NCI-H128 (cell line): ENCODE measurements around the gene ESR2.
"Not testable (repeated sequence)": the region's sequence is repeated elsewhere in the genome, so short reads cannot be mapped to it uniquely, and the experiment has no call there.

Experiments used
- DNase-seq: peaks from one replicate; lab custom pipeline; 2025; ENCODE audit not compliant: unreplicated experiment; lab: John Stamatoyannopoulos, UW

Gene ESR2

DNA sequence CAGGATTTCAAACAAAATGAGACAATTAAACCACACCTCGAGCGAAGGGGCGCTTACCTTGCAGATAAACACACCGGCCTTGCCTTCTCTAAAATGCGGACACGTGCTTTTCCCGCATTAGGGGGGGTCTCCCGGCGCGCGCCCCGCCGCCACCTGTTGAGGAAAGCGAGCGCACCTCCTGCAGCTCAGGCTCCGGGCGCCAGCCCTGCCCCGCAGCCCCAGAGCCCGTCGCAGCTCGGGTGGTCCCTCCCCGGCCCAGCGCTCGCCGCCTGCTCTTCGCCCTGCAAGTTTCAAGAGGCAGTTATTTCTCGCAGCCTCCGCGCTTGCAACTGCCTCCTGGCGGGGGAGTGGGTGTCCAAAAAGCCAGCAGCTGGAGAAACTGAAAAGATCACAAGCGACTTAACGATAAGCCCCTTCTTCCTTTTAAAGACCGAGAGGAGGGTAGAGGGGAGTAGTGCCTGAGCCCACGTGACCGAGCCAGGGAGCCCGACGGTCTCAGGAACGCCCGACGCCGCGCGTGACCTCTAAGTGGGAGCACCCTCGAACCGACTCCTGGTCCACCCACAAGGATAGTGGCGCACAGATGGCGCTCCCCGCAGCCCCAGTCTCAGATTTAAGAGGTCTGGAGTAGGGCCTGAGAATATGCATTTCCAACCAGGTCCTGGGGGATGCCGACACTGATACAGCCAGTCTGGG, at the start of gene ESR2:
TSS of gene ESR2 (minus strand) at position 396 of the 696 bp plus-strand sequence. CDS start 11,386 bp downstream, outside the sequence.
- no peak for DNase-seq

DNA sequence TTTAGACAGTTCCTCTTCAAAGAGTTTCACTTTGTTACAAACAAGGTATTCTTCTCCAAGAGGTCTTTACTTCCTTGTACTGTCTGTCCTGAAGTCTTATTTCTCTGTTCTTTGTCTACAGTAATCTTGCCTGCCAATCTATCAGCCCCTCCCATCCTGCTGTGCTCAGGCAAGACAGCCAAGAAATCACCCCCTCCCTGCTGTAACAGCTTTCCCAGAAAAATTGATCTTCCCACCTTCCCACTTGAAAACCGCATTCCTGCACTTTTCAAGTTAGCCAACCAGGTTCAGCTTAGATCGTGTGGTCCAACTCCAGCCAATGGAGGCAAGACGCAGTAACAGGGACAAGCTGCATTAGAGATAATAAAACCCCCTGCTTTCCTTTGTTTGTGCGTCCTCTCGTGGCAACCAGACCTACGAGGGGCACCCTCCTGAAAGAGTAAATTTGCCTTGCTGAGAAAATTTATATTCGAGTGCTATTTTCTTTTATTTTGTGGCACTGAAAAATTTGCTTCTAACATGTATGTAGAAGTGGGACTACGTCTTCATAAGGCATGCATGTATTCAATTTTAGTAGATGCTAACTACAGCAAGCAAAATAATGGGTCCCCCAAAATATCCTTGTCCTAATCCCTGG, 46.5 kb upstream of the ESR2 start:
- no peak for DNase-seq

DNA sequence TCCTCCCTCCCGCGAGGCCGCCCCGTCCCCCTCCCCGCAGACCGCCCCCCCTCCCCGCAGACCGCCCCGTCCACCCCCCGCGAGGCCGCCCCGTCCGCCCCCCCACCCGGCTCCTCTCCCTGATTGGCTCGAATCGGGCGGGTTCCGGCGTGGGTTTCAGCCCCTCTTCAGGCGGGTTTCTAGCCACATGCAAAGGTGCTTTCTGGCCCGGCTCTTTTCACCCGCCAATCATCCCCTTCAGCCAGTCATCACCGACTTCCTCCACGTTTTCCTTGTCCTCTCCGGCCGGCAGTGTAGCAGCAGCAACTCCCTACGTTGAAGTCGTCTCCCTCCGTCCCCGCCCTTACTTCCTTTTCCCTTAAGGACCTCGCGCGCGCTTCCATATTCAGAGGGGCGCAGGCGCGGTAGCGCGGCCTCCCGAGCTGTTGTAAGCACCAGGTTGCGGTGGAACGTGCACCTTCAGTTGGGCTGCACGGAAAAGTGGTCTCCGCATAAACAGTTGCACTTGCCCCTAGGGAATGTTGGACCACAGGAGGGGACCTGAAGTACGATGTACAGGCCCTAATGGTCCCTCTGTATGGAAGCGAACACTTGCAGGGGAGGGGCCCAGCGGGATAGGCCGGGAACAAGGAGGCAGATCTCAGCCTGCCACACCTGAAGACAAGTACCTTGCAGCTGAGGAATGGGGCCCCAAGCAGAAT, 44.6 kb upstream of the ESR2 start:
- peak; percentile 96 for DNase-seq

DNA sequence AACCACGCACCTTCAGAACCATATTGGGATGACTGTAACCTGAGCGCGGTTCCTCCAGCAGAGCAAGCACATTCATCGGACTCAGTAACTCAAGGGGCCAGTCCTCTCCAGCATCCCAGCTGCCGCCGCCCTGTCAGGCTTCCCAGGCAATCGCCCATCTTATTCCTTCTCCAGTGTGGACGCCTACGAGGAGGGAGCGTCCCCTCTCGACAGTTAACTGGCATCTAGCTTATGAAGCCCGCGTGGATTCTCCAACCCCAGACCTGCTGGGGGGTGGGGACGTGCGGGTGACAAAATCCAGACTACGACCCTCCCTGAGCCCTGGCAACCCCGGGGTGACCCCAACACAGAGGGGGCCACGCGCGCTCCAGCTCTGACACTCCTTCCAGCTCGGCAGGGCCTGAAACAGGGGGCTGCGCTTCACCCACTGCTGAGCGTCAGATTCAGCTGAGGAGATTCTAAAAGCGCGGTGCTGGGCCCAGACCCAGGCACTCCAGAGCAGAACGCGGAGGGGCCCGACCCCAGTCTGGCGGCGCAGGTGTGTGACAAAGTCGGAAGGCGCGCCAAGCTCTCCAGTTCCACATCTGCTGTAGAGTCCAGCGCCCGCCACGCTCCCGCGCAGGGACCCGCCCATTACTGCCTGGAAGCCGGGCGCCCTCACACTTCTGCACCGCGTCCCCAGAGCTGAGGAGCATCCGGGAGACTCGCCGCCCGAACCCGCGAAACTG, 43.9 kb upstream of the ESR2 start:
- peak; percentile 78 for DNase-seq

DNA sequence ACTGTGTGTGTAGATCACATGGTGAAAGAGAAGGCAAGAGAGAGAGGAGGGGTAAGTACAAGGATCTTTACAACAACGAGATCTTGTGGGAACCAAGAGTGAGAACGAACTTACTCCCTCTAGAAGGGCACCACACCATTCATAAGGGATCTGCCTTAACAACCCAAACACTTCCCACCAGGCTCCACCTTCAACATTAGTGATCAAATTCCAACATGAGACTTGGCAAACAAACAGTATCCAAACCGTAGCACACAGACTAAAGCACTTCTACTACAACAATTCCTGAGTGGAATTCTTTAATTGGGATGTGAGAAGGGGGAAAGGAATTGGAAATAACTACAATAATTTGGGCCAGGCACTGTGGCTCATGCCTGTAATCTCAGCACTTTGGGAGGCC, 35.0 kb upstream of the ESR2 start:
- no peak for DNase-seq

DNA sequence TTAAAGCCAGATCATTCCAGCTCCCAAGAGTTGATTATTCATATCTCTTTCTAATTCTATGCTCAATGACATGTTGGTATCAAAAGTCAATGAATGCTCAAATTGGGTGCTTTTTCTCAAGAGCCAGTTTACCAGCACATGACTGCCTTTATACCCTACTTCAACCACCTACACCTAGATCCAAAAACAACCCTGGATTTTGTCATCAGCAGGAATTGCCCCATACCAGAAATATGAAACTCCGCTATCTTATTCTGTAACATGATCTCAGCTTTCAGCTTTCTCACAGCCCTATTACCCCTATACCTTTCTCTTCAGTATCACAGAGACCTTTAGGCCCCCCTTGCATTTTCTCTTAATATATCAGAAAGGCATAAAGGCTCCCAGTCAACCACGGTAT, 32.3 kb upstream of the ESR2 start:
- no peak for DNase-seq

DNA sequence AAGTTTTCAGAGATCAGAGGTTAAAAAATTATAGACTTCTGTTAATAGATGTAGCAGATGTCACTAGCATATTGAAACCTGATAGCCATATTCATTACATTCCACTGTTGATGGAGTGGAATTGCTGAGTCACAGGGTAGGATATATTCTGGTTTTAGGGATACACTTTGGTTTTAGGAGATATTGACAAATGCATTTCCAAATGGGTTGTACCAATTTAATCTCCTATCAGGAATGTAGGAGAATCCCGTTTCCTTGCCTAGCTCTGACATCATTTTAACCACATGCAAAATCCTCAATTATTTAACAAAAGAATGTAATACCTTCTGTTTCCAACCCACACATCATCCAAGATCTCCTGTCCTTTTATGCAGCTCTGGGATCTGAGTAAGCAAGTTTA, 30.7 kb upstream of the ESR2 start:
- DNase-seq: no peak

DNA sequence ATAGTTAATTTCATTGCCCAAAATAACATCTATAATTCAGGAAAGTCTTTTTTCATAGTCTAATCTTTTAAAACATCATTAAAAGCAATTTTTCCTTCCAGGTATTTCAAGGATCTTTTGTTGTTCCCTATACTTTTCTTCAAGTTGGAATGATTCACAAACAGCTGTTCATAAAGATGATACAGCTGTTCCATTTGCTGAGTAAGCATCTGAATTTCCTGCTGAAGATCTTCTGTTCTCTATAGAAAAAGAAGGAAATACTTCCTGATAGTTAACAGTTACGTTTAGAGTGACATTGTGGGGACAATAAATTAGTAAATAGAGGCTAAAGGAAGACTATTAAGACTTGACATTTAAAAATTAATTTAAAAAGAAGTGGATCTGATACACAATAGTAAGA, 30.3 kb upstream of the ESR2 start:
- DNase-seq: no peak

DNA sequence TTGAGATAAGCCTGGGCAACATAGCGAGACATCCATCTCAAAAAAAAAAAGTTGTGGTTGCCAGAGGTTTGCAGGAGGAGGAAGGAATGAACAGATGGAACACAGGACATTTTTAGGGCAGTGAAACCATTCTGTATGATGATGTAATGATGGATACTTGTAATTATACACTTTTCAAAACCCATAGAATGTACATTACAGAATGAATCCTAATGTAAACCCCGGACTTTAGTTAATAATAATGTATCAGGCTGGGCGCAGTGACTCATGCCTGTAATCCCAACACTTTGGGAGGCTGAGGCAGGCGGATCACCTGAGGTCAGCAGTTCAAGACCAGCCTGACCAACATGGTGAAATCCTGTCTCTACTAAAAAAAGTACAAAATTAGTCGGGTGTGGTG, 26.2 kb upstream of the ESR2 start:
- not testable (repeated sequence) for DNase-seq

DNA sequence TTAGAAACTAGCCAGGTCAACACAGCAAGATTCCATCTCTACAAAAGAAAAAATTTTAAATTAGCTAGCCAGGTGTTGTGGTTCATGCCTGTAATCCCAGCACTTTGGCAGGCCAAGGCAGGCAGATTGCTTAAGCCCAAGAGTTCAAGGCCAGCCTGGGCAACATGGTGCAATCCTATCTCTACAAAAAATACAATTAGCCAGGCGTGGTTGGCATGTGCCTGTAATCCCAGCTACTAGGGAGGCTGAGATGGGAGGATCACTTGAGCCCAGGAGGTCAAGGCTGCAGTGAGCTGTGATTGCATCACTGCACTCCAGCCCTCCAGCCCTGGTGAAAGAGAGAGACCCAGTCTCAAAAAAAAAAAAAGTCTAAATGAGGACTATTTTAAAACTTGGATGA, 24.5 kb upstream of the ESR2 start:
- DNase-seq: not testable (repeated sequence)

DNA sequence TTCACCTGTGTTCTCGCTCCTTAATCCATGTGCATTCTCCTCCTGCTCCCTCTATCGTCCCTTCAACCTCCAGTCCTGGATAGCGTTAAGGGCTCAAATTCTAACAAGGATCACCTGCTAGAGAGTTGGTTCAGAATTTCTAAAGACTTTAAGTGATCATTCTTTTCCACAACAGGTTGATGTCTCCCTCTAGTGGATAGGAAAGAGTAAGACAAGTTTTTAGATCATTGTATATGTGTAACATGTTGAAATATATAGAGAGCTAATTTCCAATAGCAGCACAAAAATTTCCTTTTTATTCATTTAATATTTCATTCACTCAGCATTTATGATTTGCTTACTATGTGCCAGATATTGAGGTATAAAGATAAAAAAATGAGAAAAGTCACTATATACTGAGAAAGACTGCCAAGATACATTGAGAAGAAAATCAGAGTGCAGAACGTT, 9.3 kb upstream of the ESR2 start:
- DNase-seq: peak; percentile 63

DNA sequence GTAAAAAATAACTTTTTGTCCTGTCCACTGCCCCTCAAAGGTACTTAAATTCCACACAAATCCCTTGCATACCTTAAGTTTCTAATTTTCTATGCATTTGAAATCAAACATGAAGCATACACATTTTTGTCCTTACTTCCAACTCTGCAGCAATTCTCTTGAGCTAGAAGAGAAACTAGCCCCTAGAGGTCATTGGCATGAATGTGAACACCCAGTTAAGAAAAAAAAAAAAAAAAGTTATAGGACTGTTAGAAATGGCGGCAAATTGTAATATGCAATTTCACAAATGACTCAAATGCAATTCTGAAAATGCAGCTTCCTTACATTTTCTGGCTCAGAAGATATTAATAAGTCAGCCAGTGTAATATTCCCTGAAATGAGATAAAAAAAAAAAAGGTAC, 4.6 kb upstream of the ESR2 start:
- DNase-seq: no peak

DNA sequence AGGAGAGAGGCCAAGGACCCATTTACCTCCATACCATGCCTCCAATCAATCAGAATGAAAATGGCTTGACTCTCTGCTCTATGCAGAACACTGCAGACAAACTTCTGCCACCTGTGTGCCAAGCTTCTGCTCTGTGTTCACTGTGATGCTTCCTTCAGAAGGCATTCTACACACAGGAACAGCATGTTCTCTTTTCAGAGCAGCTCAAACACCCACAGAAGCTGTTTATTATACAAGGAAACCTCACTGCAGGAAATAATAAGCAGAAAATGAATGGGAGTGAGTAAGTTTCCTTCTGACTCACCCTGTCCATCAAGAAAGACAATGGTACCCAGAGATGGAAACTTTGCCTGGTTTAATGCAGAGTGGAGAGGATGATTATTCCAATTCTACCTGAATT, 2.4 kb upstream of the ESR2 start:
- DNase-seq: no peak

DNA sequence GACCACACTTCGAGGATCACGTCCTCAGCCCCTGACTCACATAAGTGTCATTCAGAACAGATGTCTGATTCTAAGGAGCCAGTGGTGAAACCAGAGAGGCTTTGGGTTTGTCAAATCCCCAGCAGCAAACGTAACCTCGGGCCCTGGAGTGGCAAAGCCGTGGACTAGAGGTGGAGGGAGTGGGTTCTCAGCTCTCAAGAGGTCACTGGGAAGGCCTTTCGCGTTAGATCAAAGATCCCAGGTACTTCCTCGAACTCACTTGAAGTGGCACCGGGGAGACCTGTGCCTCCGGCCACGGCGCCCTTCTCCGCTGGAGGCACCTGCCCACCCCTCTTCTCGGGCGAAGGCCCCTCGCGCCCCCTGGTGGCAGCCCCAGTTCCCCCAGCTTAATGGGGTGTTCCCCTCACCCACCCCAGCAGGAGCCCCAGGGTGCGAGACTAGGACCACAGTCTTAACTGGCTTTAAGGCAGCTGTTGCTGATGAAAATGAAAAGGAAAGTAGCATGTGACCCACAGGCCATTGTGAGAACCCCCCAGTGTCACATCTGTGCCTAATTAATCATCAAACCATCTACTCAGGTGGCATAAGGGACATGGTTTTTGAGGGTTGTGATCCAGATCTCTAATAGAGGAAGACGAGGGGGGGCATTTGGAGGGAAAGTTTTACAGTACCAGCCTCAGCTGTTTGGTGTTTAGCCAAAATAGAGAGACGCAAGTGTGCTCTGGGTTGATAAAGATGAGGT, 672 bp upstream of the ESR2 start:
- no peak for DNase-seq

DNA sequence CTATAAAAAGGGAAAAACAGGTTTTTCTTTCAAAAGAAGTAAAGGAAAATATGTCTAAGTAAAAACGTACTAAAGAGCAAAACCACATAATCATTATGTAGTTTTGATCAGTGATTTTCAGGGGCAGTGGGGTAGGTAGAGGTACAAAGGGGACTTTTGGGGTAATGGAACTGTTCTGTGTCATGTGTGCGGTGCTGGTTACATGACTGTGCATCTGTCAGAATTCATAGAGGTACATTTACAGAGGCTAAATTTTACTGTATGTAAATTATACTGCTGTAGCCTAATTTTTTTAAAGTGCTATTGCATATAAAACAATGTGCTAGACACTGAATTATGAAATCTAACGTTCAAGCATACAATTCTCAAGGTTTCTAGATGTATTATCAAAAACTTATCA, 2.0 kb downstream of the ESR2 start:
- no peak for DNase-seq

DNA sequence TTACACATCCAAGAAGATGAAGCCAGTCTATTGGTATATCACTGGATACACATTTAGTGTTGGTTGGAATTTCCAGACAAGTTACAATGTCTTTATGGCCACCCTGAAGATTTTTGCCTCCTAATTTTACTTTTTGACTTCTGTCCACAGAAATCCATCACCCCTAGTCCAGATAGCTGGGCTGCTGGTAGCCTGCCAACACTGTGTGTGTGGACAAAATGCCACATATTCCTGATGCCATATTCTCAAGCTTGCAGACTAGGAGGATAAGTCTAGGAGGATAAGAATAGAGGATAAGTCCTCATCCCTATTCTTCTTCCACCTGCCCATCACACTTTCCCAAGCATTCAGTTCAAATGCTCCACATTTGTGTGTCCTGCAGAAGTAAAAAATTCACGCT, 4.6 kb downstream of the ESR2 start:
- no peak for DNase-seq

DNA sequence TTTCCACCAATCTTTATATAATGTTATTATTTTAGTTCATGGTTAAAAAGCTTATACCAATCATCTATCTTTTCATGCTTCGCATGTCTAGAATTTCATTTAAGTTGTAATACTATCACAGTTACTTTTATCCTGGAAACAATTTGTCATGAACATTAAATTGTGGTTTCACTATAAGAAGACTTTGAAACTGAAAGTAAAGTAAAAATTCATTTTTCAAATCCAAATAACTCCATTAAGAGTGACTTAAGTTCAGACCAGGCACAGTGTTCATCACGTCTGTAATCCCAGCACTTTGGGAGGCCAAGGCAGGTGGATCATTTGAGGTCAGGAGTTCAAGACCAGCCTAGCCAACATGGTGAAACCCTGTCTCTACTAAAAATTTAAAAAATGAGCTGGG, 12.4 kb downstream of the ESR2 start:
- no peak for DNase-seq

DNA sequence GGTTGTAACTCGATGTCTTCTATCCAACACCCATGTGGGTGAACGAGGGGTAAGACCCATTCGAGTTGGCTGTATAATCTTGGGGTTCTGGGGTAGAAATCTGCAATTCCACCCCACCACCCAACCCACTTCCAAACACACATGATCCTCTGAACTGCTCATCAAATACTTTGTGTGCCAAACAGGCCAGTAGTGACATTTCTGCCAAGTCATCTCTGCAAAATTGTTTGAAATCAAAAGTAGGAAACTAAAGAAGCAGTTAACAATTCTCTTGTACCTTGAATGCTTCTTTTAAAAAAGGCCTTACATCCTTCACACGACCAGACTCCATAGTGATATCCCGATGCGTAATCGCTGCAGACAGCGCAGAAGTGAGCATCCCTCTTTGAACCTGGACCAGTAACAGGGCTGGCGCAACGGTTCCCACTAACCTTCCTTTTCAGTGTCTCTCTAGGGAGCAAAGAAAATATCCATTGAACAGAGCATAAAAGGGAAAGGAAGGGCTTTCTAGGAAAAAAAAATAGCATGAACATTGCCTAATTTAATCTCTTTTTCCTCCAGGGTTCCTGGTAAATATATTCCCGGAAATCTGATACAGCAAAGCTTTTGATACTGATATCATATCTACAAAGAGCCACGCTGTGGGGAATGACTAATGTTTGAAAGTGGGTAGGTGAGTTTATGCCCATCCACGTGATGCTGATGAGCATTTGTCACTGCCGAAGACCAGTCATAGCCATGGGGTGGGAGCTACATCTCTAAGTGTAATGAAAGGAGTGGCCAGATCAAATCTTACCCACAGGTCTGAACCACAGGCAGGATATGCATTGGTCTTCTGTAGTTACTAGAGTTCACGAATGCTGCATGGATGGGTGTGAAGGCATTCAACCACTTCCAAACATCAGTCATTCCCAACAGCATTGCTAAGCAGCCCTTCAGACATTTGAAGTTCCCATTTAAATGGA, 14.2 kb downstream of the ESR2 start:
- DNase-seq: no peak

DNA sequence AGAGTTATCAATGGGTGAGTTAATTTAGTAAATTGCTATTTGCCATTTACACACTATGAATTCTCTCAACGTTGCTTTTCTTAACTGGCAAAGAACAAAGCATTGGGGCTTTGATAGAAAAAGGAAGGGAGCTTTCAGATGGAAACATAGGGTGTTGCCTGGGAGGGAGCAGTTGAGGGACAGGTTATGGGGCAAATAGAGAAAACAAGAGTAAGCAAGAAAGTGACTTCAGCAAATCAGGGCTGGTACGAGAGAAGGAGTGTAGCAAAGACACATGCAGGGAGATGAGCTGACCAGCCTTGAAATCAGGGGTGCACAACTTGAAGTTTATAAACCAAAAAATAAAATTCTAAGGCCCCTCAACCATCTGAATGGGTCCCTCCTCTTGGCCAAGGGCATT, 15.7 kb downstream of the ESR2 start:
- no peak for DNase-seq

DNA sequence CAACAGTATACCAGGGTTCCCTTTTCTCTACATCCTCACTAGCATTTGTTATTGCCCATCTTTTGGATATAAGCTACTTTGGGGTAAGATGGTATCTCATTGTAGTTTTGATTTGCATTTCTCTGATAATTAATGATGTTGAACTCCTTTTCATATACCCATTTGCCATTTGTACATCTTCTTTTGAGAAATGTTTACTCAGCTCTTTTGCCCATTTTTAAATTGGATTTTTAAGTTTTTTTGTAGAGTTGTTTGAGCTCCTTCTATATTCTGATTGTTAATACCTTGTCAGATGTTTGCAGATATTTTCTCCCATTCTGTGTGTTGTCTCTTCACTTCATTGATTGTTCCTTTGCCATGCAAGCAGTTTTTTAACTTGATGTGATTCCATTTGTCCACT, 22.2 kb downstream of the ESR2 start:
- DNase-seq: no peak
